ENCODE data around the gene SEMA4C. TPM values are rescaled to one million over a fixed set of nuclear protein-coding genes. Genes with fewer than 3 reads are reported as not detected.
"Not testable (repeated sequence)": the region's sequence is repeated elsewhere in the genome, so short reads cannot be mapped to it uniquely, and the experiment has no call there.

The SEMA4C gene
- total RNA-seq, 1 donor from 2014 or later: 24.8 TPM

- Mint-ChIP-seq H3K9me3 (ENCODE audit: low read depth) (no peaks in the 10 kb centered on the region), H3K27ac (ENCODE audit: unreplicated experiment) (no peak overlapping the region), H3K4me1 (ENCODE audit: low read depth) (peaks cover 18% of the 10 kb centered on the region), H3K27me3 (ENCODE audit: low read depth) (no peaks in the 10 kb centered on the region), H3K4me3 (ENCODE audit: unreplicated experiment) (no peak overlapping the region), H3K36me3 (ENCODE audit: low read depth) (peaks cover 19% of the 10 kb centered on the region)
- DNase-seq (ENCODE audit: low spot score): no peak
- TF ChIP-seq, protein P1, sequence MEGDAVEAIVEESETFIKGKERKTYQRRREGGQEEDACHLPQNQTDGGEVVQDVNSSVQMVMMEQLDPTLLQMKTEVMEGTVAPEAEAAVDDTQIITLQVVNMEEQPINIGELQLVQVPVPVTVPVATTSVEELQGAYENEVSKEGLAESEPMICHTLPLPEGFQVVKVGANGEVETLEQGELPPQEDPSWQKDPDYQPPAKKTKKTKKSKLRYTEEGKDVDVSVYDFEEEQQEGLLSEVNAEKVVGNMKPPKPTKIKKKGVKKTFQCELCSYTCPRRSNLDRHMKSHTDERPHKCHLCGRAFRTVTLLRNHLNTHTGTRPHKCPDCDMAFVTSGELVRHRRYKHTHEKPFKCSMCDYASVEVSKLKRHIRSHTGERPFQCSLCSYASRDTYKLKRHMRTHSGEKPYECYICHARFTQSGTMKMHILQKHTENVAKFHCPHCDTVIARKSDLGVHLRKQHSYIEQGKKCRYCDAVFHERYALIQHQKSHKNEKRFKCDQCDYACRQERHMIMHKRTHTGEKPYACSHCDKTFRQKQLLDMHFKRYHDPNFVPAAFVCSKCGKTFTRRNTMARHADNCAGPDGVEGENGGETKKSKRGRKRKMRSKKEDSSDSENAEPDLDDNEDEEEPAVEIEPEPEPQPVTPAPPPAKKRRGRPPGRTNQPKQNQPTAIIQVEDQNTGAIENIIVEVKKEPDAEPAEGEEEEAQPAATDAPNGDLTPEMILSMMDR (IDR thresholded peaks at IDR 0.05): no peak
Observed at GRCh38 chr2:96865654-96866053, 4.2 kb downstream of the SEMA4C start.

DNA sequence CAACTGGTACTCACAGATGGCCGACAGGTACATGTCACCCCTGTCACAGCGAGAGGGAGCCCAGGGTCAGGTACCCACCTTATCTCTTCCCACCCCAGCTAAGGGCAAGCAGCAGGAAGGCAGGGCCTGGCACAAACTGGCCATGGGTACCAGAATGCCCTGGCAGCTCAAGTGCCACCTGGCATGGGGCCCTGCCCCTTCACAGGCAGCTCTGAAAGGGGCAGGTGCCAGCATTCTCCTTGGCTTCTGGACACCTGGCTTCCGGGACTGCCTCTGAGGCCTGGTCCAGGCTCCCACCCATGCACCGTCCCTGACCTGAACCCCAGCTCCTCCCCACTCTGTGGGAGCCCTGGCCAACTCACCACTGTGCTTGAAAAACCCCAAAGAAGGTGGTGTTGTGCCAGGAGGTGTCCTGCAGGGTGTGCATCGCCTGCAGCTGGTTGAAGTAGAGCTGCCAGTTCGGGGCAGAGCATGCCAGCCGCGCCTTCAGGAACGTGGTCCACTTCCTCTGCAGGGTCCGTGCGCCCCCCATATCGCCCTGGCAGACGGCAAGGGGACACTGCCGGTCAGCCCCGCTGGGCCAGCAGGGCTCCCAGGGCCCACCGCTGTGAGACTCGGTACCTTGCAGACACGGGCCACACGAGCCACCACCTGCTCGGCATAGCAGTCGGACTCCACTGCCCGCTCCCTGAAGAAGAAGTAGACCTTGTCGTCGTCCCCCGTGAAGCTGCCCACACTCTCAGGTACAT, 5.4 kb downstream of the SEMA4C start:
- no peak overlapping the region for H3K4me3 Mint-ChIP-seq (ENCODE audit: unreplicated experiment)
- TF ChIP-seq, protein P1 (IDR thresholded peaks at IDR 0.05): no peak
- no peak overlapping the region for H3K27ac Mint-ChIP-seq (ENCODE audit: unreplicated experiment)
- H3K4me1 Mint-ChIP-seq (ENCODE audit: low read depth): peaks cover 26% of the 10 kb centered on the region
- H3K9me3 Mint-ChIP-seq (ENCODE audit: low read depth): no peaks in the 10 kb centered on the region
- peaks cover 24% of the 10 kb centered on the region for H3K36me3 Mint-ChIP-seq (ENCODE audit: low read depth)
- no peak for DNase-seq (ENCODE audit: low spot score)
- no peaks in the 10 kb centered on the region for H3K27me3 Mint-ChIP-seq (ENCODE audit: low read depth)

DNA sequence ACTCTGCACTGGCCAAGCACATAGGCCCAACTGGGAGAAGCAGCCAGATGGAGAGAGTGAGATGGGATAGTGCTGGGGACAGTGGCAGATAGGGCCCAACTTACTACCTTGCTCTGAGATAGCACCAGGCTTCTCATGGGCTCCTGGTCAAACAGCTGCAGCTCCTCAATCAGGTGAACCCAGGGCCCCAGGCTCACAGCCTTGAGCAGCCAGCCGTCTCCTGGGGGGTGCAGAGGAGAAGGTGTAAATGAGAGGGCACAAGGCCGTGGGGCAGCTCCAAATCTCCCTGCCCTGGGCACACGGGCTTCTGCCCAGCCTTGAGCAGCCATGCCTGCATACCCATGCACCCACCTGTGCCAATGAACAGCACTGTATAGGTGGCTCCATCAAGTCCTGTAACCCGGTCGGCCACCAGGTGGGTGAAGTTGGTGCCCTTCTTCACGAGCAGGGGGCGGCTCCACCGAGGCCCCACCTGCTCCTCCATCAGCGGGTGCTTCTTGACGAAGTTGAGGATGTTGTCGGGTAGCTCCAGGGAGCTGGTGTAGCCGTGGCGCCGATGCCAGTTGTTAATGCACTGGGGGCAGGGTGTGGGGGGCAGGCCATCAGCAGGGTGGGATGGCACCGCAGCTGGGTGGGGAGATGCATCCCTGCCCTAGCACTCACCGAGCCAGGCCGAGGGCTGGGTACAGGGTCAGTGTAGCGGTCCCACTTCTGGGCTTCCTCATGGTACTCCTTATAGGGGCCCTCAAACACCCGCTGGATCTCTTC, 6.1 kb downstream of the SEMA4C start:
- no peak overlapping the region for H3K4me3 Mint-ChIP-seq (ENCODE audit: unreplicated experiment)

DNA sequence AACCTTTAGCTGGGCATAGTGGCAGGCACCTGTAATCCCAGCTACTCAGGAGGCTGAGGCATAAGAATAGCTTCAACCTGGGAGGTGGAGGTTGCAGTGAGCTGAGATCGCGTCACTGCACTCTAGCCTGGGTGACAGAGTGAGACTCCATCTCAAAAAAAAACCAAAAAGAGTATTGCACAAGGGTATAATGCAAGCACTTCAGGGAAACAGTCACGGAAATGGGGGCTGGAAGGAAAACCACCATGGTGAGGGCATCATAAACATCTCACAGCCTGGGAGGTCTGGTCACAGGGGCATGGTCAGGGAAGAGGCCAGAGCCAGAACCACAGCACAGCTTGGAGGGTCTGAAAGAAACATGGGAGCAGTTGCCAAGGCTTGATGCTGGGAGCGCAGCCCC, 6.8 kb downstream of the SEMA4C start:
- H3K27ac Mint-ChIP-seq (ENCODE audit: unreplicated experiment); H3K4me3 Mint-ChIP-seq (ENCODE audit: unreplicated experiment); H3K27me3 Mint-ChIP-seq (ENCODE audit: low read depth); DNase-seq (ENCODE audit: low spot score); H3K9me3 Mint-ChIP-seq (ENCODE audit: low read depth): not testable (repeated sequence)
- peaks cover 24% of the 10 kb centered on the region for H3K36me3 Mint-ChIP-seq (ENCODE audit: low read depth)
- H3K4me1 Mint-ChIP-seq (ENCODE audit: low read depth): peaks cover 36% of the 10 kb centered on the region

More for the DNA sequence above, 6.1 kb downstream of the SEMA4C start:
- TF ChIP-seq, protein P1 (IDR thresholded peaks at IDR 0.05): no peak
- Mint-ChIP-seq H3K4me1 (ENCODE audit: low read depth) (peaks cover 34% of the 10 kb centered on the region), H3K9me3 (ENCODE audit: low read depth) (no peaks in the 10 kb centered on the region), H3K27ac (ENCODE audit: unreplicated experiment) (no peak overlapping the region), H3K36me3 (ENCODE audit: low read depth) (peaks cover 24% of the 10 kb centered on the region), H3K27me3 (ENCODE audit: low read depth) (no peaks in the 10 kb centered on the region)
- DNase-seq (ENCODE audit: low spot score): no peak

DNA sequence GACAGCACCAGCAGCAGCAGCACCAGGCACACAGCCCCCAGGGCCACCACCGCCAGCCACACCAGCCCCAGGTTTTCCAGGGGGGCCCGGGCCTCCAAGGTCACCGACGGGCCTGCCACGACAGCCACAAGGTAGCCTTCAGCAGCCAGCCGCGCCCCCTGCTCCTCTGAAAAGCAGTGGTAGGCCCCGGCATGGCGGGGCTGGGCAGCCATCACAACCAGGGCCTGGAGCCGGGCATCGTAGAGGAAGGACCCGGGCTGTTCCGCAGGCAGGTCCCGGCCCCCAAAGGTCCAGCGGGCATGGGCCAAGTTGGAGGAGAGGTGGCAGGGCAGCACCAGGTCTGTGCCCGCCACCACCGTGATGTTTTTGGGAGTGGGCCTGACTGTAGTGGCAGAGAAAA, 8.8 kb downstream of the SEMA4C start:
- Mint-ChIP-seq H3K27ac (ENCODE audit: unreplicated experiment) (no peak overlapping the region), H3K4me3 (ENCODE audit: unreplicated experiment) (no peak overlapping the region), H3K27me3 (ENCODE audit: low read depth) (no peaks in the 10 kb centered on the region), H3K4me1 (ENCODE audit: low read depth) (peaks cover 32% of the 10 kb centered on the region), H3K36me3 (ENCODE audit: low read depth) (peaks cover 21% of the 10 kb centered on the region), H3K9me3 (ENCODE audit: low read depth) (no peaks in the 10 kb centered on the region)
- TF ChIP-seq, protein P1 (IDR thresholded peaks at IDR 0.05): no peak
- no peak for DNase-seq (ENCODE audit: low spot score)

Data from chondrocyte (in vitro differentiated cells).